Measurements from ENCODE around the gene PIN1.

PIN1 gene

DNA sequence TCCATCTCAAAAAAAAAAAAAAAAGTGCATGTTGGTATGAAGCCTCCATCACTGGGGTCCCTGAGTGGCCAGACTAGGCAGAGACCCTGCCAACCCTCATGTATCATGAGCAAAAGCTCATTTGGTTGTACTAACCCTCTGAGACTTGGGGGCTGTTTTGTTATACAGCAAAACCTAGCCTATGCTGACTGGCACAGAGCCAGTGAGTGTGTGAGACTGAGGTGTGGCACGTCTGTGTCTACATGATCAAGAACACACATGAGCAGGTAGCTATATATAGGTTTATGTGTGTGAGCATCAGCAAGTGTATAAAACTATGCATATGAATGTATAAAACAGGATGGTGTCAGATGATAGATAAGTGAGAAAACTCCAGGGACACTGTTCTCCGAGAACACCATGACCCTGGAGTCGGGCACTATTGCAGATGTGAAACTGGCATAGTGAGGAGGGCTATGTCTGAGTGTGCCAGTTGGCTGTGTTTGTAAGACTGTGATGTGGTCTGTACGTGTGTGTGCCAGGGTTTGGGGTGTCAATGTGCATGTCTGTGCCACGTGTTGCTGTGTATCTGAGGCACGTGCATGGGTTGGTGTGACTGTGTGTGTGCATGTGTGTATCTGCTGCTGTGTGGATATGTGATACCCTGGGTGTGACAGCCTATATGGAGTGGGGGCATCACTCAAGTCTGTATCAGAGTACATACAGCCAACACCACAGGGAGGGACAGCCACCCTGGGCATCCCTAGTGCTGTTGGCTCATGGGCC lies 56.7 kb downstream of the PIN1 start:
- no peak for DNase-seq
